K562 (cell line): ENCODE data around the gene DGCR6L. TPM values are rescaled to one million over a fixed set of nuclear protein-coding genes. Genes with fewer than 3 reads are reported as not detected.

Experiments
- ATAC-seq: fragments of 200-7000 bp; cut with Tn5 transposase; 3 replicates; pipeline ENCODE4 v1.9.1; 2020; ENCODE audit warnings: moderate library complexity
- BruUV-seq: library from RNA; stranded (reverse); fragments of 400-500 nt; replicated peaks from 2 replicates; lab custom pipeline; 2021; lab: Mats Ljungman, UMichigan
- CTCF ChIA-PET: fragments of 300-600 bp; formaldehyde crosslinking; extraction: SDS; loops from one replicate; lab custom pipeline; 2021; ENCODE audit warnings: low intra/inter-chr PET ratio; lab: Yijun Ruan, JAX
- POLR2A ChIA-PET: fragments of 300-600, 350-650 bp; sonication (Branson Sonifier 250); formaldehyde crosslinking; extraction: SDS; loops from one replicate; lab custom pipeline; 2021; ENCODE audit warnings: antibody characterized with exemption, inconsistent platforms; lab: Yijun Ruan, JAX
- DNase-seq, 4 experiments: peaks; one replicate each; pipeline versions ENCODE4 v3.0.0 to v3.0.0-alpha.2; 2011 to 2018; ENCODE audit warnings: low spot score in 3 of 4, mixed read lengths in 3 of 4; ENCODE audit errors: extremely low read depth in 1 of 4
- FAIRE-seq: peaks from 2 replicates; lab custom pipeline; 2011; peaks lifted over from hg19 to GRCh38; lab: Jason Lieb, UNC
- H2AFZ ChIP-seq: 2 replicates; pipeline ENCODE4 v1.6.0; 2011; ENCODE audit warnings: low read depth, low read length, control low read depth, inconsistent platforms
- H3K27ac ChIP-seq: fragments of 200-600 bp; 3 replicates; pipeline ENCODE4 v1.8.0; 2011; ENCODE audit warnings: low read depth, mild to moderate bottlenecking, control low read depth, inconsistent platforms, low read length, moderate library complexity, mixed read lengths; ENCODE audit errors: extremely low read depth
- H3K27me3 ChIP-seq, 2 experiments: fragments of 300-600 bp in 1 of 2; 2 replicates in 1 of 2; 3 replicates in 1 of 2; pipeline versions ENCODE4 v1.6.0 to v1.8.0; 2011; ENCODE audit warnings: inconsistent platforms in 2 of 2, low read length in 2 of 2, mild to moderate bottlenecking in 1 of 2, mixed read lengths in 1 of 2, moderate library complexity in 1 of 2; ENCODE audit not compliant: control insufficient read depth in 2 of 2, insufficient read depth in 2 of 2
- H3K36me3 ChIP-seq: fragments of 300-600 bp; 3 replicates; pipeline ENCODE4 v1.8.0; 2011; ENCODE audit warnings: mild to moderate bottlenecking, low read length, inconsistent platforms; ENCODE audit not compliant: control insufficient read depth, insufficient read depth
- H3K4me1 ChIP-seq, 2 experiments: fragments of 200-600 bp in 1 of 2; replicated peaks in 1 of 2; 2 replicates in 1 of 2; 3 replicates in 1 of 2; pipeline versions ENCODE4 v1.5.1 to v1.8.0; 2011; ENCODE audit warnings: inconsistent platforms in 2 of 2, low read length in 2 of 2, mild to moderate bottlenecking in 1 of 2, mixed read lengths in 1 of 2, moderate library complexity in 1 of 2; ENCODE audit not compliant: control insufficient read depth in 2 of 2, insufficient read depth in 2 of 2
- H3K4me2 ChIP-seq: 2 replicates; pipeline ENCODE4 v1.6.1; 2011; ENCODE audit warnings: low read length, control low read depth, inconsistent platforms, mixed read lengths; ENCODE audit not compliant: insufficient read depth
- H3K4me3 ChIP-seq: fragments of 200-600 bp; sonication (generic), shearing (Covaris generic); 2 replicates; pipeline ENCODE4 v1.5.1; 2016; ENCODE audit warnings: control low read depth, inconsistent platforms
- H3K79me2 ChIP-seq: fragments of 200-600 bp; 3 replicates; pipeline ENCODE4 v1.8.0; 2011; ENCODE audit warnings: low read length, inconsistent platforms; ENCODE audit not compliant: control insufficient read depth, insufficient read depth
- H3K9ac ChIP-seq, 2 experiments: 2 replicates each; pipeline versions ENCODE4 v1.6.0 to v1.6.1; 2011; ENCODE audit warnings: low read depth in 2 of 2, low read length in 2 of 2, control low read depth in 1 of 2, inconsistent platforms in 1 of 2, mild to moderate bottlenecking in 1 of 2, mixed read lengths in 1 of 2; ENCODE audit not compliant: insufficient read depth in 1 of 2
- H3K9me1 ChIP-seq: one replicate; pipeline ENCODE4 v1.6.0; 2011; ENCODE audit warnings: inconsistent platforms, mild to moderate bottlenecking, low read length, moderate library complexity; ENCODE audit not compliant: control insufficient read depth, insufficient read depth
- H3K9me3 ChIP-seq: replicated peaks from 2 replicates; pipeline ENCODE4 v1.5.1; 2011; ENCODE audit warnings: low read depth, low read length, inconsistent platforms; ENCODE audit not compliant: control insufficient read depth, insufficient read depth
- H4K20me1 ChIP-seq: replicated peaks from 2 replicates; pipeline ENCODE4 v1.6.1; 2011; ENCODE audit warnings: low read length, inconsistent platforms, mixed read lengths; ENCODE audit not compliant: control insufficient read depth, insufficient read depth
- BCOR ChIP-seq: fragments of 450-650 bp; IDR thresholded peaks from 2 replicates; pipeline ENCODE4 v1.6.1; 2016
- CHD1 ChIP-seq: fragments of 200-600 bp; sonication (generic); IDR thresholded peaks from one replicate; pipeline ENCODE4 v1.6.1; 2012; ENCODE audit warnings: mild to moderate bottlenecking, moderate library complexity, low read length, inconsistent platforms
- CXXC5 ChIP-seq: fragments of 250-450 bp; sonication (Bioruptor Pico); IDR thresholded peaks from 2 replicates; pipeline ENCODE4 v1.8.0; 2022; ENCODE audit warnings: inconsistent platforms, mild to moderate bottlenecking, moderate library complexity
- DIDO1 ChIP-seq: fragments of 450-650 bp; IDR thresholded peaks from 2 replicates; pipeline ENCODE4 v1.6.1; 2016; ENCODE audit warnings: low read depth, missing biosample characterization, missing genetic modification characterization
- E2F1 ChIP-seq: sonication (generic); formaldehyde crosslinking; IDR thresholded peaks from 2 replicates; pipeline ENCODE4 v1.8.1; 2023; ENCODE audit warnings: mild to moderate bottlenecking, missing genetic modification reagents, moderate library complexity
- ETV1 ChIP-seq: fragments of 450-650 bp; conservative IDR thresholded peaks from 2 replicates; pipeline ENCODE4 v1.6.1; 2016; ENCODE audit warnings: missing genetic modification characterization, control low read depth, low read depth, missing compliant biosample characterization
- HOXB6 ChIP-seq: fragments of 250-450 bp; sonication (Bioruptor Pico); IDR thresholded peaks from 2 replicates; pipeline ENCODE4 v1.5.1; 2022; ENCODE audit warnings: mild to moderate bottlenecking, borderline replicate concordance
- NR3C1 ChIP-seq: sonication (generic); formaldehyde crosslinking; IDR thresholded peaks from 2 replicates; pipeline ENCODE4 v1.8.1; 2022; ENCODE audit warnings: missing genetic modification reagents
- SMARCA4 ChIP-seq: fragments of 450-650 bp; IDR thresholded peaks from 2 replicates; pipeline ENCODE4 v1.6.1; 2016
- TAF1 ChIP-seq: IDR thresholded peaks from 2 replicates; pipeline ENCODE4 v1.6.1; 2011; ENCODE audit warnings: mild to moderate bottlenecking, low read length, moderate library complexity; ENCODE audit not compliant: insufficient read depth, control insufficient read depth, severe bottlenecking; ENCODE audit errors: extremely low read depth
- TBL1XR1 ChIP-seq, 2 experiments: IDR thresholded peaks; 2 replicates each; pipeline ENCODE4 v1.6.1; 2012; ENCODE audit warnings: improper control_type of control experiment in 2 of 2, low read length in 2 of 2, mild to moderate bottlenecking in 1 of 2
- TCF3 ChIP-seq: sonication (generic); formaldehyde crosslinking; IDR thresholded peaks from 2 replicates; pipeline ENCODE4 v1.4.0; 2020; ENCODE audit warnings: mild to moderate bottlenecking, missing genetic modification reagents
- XRCC3 ChIP-seq: fragments of 450-650 bp; IDR thresholded peaks from 2 replicates; pipeline ENCODE4 v1.6.1; 2017; ENCODE audit warnings: mild to moderate bottlenecking, moderate library complexity
- XRCC5 ChIP-seq: fragments of 200-400 bp; formaldehyde crosslinking; IDR thresholded peaks from 2 replicates; pipeline ENCODE4 v1.6.1; 2017; ENCODE audit warnings: low read depth, mild to moderate bottlenecking, low read length
- ZBTB26 ChIP-seq: fragments of 450-650 bp; formaldehyde crosslinking; IDR thresholded peaks from 2 replicates; pipeline ENCODE4 v1.4.0; 2022; ENCODE audit warnings: missing genetic modification characterization
- ZNF12 ChIP-seq: sonication (generic); formaldehyde crosslinking; IDR thresholded peaks from 2 replicates; pipeline ENCODE4 v1.4.0; 2020; ENCODE audit warnings: mild to moderate bottlenecking, missing genetic modification reagents
- WGBS: fragments of 100-300 bp; shearing (Covaris generic); methylation state at CpG from one replicate; pipeline ENCODE4 v1.1.6; 2016; ENCODE audit warnings: low coverage, mixed read lengths; ENCODE audit not compliant: insufficient coverage; ENCODE audit errors: missing lambda C conversion rate; 5-methylcytosine and 5-hydroxymethylcytosine counted together
- in situ Hi-C: fragments of 300-500 bp; cut with MboI; formaldehyde crosslinking; loops from 4 replicates; pipeline ENCODE4 v1.15.0; 2018; ENCODE audit warnings: inconsistent platforms, mixed read lengths
- intact Hi-C: fragments of 100-400 bp; cut with micrococcal nuclease; formaldehyde crosslinking; loops from 2 replicates; pipeline ENCODE4 v1.14.2; 2022
- polyA plus RNA-seq, 8 experiments: library from polyadenylated mRNA; depleted of rRNA in 4 of 8; stranded (reverse) in 5 of 8; unstranded in 3 of 8; fragments of >200 nt; fragmentation: Nextera tagmentation in 2 of 8; fragmentation: Illumina TruSeq in 1 of 8; extraction: Ambion mirVana in 2 of 8; extraction: Trizol in 1 of 8; gene quantifications; 2 replicates each; pipeline versions ENCODE4 v1.2.1 to v1.2.3, GENCODE V29; 2011 to 2014; ENCODE audit warnings: inconsistent platforms in 1 of 8, missing spikeins in 1 of 8
- total RNA-seq, 7 experiments: library from RNA; depleted of rRNA in 6 of 7; stranded (reverse); fragments of >200 nt in 6 of 7; fragmentation: Illumina TruSeq in 2 of 7; extraction: Trizol in 2 of 7; gene quantifications; 2 replicates each; pipeline versions ENCODE4 v1.2.1 to v1.2.3, GENCODE V29; 2011 to 2021; ENCODE audit warnings: low replicate concordance in 1 of 7
- TF ChIP-seq, protein P1 (sequence below), 2 experiments: IDR thresholded peaks; 2 replicates each; pipeline ENCODE4 v1.6.1; 2011; ENCODE audit warnings: borderline replicate concordance in 1 of 2, control low read depth in 1 of 2, low read depth in 1 of 2, low read length in 1 of 2, mild to moderate bottlenecking in 1 of 2, mixed read lengths in 1 of 2, moderate library complexity in 1 of 2; ENCODE audit not compliant: insufficient read depth in 1 of 2, insufficient read length in 1 of 2, poor library complexity in 1 of 2, severe bottlenecking in 1 of 2; ENCODE audit errors: extremely low read depth in 1 of 2

Gene DGCR6L
- total and polyA plus RNA-seq, 9 of the 15 experiments (the other 6 are each of a cell fraction or from before 2014, with no cell fraction given): 3.6 to 151 (median 51.0) TPM

DNA sequence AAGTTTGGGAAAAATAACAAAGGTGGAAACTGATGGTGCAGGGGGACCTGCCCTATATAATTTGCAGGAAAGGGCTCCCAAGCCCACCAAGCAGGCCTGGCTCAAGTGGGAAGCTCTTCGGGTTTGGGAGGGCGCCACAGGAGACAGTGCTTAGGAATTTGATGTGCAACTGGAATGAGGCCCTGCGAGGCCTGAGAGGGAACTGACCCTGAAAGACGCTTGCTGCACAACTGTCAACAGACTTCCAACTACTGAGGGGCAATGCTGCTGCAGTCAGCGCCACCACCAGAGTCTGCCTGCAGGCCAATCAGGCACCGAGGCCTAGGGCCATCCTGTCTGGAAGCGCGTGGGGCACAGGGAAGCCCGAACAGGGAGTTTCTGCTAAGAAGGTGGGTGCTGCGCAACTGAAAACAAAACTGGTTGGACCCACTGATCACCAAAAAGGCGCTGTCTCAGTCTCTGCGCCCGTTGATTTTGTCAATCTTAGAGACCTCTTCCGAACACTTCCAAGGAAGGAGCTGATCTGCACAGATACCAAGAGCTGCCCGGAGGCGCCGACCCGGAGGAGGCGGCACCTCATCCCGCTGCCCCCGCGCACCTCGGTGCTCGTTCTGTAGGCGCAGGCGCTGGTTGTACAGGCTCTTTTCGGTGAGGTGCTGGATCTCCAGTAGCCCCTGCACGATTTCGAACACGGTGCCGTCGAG, 667 bp downstream of the DGCR6L start:
- no TSS peak for BruUV-seq
- in situ Hi-C loops: loop anchor here (25.0 kb wide), 1 partner anchor 1907 kb away; no protein-coding TSS in a partner anchor
- intact Hi-C loops: no loop called here
- WGBS: 2% methylated on average over 32 of the region's 32 CpGs
- Histone ChIP-seq H2AFZ (peak overlapping the region; percentile 98), H3K27ac (peak overlapping the region; percentile 75), H3K9me1 (no peaks in the 10 kb centered on the region), H3K9me3 (no peaks in the 10 kb centered on the region; the same call in 1 of the 2 replicates), H3K4me3 (peak overlapping the region; percentile 71), H3K27me3 (no peaks in the 10 kb centered on the region), H3K36me3 (peaks cover 3% of the 10 kb centered on the region; the same call in 1 of the 3 replicates), H3K4me2 (peak overlapping the region; percentile 91), H3K9ac (peak overlapping the region; percentile 77 to 97), H3K4me1 (peaks cover 29 to 63% of the 10 kb centered on the region in 2 experiments), H4K20me1 (peaks cover 16% of the 10 kb centered on the region), H3K79me2 (peaks cover 27% of the 10 kb centered on the region)
- FAIRE-seq: peak; percentile 69
- POLR2A ChIA-PET: interaction anchor here (0.6 to 3.3 kb wide), 23 partner anchors 9 to 526 kb away, joined by 3 to 19 read pairs (median 3); partner anchors contain the start of gene ZNF74
- ATAC-seq: peak; percentile 42
- DNase-seq: peak; percentile 71 to 87 (median 80)
- CTCF ChIA-PET: no interaction called here
- TF ChIP-seq SMARCA4: peak; percentile 62; the same call in 1 of the 2 replicates
- no peak for TF ChIP-seq XRCC3
- TF ChIP-seq CHD1: peak; percentile 98
- no peak for TF ChIP-seq BCOR
- 0 out of 2 replicates have a peak, but pooled peaks have one; percentile 47 for TF ChIP-seq ZBTB26 (CRISPR knock-in tag)
- TF ChIP-seq TAF1: peak; percentile 25
- 0 out of 2 replicates have a peak, but pooled peaks have one; percentile 9 for TF ChIP-seq ETV1 (tag)
- TF ChIP-seq HOXB6 (CRISPR knock-in tag): peak; percentile 71; the same call in 1 of the 2 replicates
- peak; percentile 29; the same call in 1 of the 2 replicates for TF ChIP-seq E2F1 (CRISPR knock-in tag)
- TF ChIP-seq CXXC5: no peak
- TF ChIP-seq NR3C1: no peak
- no peak for TF ChIP-seq TCF3 (CRISPR knock-in tag)
- TF ChIP-seq XRCC5: peak; percentile 31; the same call in 1 of the 2 replicates
- TF ChIP-seq, protein P1, sequence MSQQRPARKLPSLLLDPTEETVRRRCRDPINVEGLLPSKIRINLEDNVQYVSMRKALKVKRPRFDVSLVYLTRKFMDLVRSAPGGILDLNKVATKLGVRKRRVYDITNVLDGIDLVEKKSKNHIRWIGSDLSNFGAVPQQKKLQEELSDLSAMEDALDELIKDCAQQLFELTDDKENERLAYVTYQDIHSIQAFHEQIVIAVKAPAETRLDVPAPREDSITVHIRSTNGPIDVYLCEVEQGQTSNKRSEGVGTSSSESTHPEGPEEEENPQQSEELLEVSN (IDR thresholded peaks at IDR 0.05; ENCODE audit: borderline replicate concordance in 1 of 2, extremely low read depth in 1 of 2, insufficient read depth in 1 of 2, insufficient read length in 1 of 2, low read depth in 1 of 2, low read length in 1 of 2, poor library complexity in 1 of 2, severe bottlenecking in 1 of 2): peak in 1 of 2 experiments; percentile 75
- TF ChIP-seq DIDO1 (tag): no peak
- TF ChIP-seq TBL1XR1 (IDR thresholded peaks at IDR 0.05; ENCODE audit: low read length in 2 of 2): 0 out of 4 replicates have a peak, but pooled peaks of 1 of the 2 experiments have one; percentile 51
- TF ChIP-seq ZNF12 (CRISPR knock-in tag): peak; percentile 53; the same call in 1 of the 2 replicates
